COLO829 (cell line): ENCODE measurements around the gene LRRC61.
"Not testable (repeated sequence)": the region's sequence is repeated elsewhere in the genome, so short reads cannot be mapped to it uniquely, and the experiment has no call there.

Experiments used
- DNase-seq: peaks from one replicate; pipeline ENCODE4 v3.0.0; 2012; ENCODE audit warnings: low spot score

Gene LRRC61

GRCh38 chr7:150383710-150384397 lies 60.7 kb downstream of the LRRC61 start:
- peak; percentile 98 for DNase-seq

GRCh38 chr7:150384406-150385301 lies 61.5 kb downstream of the LRRC61 start:
- DNase-seq = no peak

GRCh38 chr7:150385302-150385723 lies 62.2 kb downstream of the LRRC61 start:
- no peak for DNase-seq

DNA sequence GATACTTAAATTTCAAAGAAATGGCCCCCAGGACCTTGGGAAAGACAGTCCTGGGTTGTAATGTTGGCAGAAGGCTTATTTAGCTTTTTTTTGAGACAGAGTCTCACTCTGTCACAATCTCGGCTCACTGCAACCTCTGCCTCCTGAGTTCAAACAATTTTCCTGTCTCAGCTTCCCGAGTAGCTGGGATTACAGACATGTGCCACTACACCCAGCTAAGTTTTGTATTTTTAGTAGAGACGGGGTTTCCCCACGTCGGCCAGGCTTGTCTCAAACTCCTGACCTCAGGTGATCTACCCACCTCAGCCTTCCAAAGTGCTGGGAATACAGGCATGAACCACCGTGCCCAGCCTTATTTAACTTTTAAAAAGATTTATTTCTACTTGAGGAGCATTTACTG lies 62.7 kb downstream of the LRRC61 start:
- not testable (repeated sequence) for DNase-seq
